ENCODE measurements around the gene ARHGEF19.
"Not testable (repeated sequence)": the region's sequence is repeated elsewhere in the genome, so short reads cannot be mapped to it uniquely, and the experiment has no call there.

The ARHGEF19 gene

DNA sequence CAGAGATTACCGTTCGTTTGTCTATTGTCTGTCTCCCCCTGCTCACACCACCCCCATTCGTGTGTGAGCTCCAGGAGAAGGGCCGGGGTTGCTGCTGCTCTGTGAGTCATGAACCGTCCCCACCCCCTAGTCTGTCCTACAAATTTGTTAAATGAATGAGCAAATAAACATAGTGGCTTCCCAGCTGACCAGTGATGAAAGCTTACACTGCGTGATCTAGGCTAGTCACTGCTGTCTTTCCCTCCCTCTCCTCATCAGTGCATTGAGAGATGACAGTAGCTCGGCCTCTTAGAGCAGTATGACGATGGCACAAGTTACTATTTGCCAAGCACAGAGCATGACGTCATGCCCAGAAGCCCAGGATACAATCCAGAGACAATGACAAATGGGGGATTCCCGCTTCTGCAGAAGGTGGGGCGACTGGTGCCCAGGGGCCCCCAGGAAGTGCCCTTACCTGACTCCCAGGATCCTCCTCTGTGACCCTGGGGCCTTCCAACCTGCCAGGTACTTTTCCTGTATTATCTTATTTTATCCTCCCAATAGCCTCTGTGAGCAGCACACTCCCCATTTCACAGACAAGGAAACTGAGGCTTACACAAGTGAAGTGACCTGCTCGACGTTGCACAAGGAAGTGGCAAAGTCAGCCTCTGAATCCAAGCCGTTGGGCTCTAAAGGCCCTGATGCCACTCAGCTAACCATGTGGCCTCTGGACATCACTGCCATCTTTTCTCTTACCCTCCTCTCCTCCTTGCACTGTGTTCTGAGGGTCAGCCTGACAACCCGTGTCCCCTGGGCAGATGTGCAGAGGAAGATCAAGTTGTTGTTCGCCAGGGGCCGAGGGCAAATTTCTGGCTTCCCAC, 48.0 kb downstream of the ARHGEF19 start (continued):
- TF ChIP-seq ZBTB8A (tag by site-specific recombination; IDR thresholded peaks at IDR 0.05) (no peak), ZNF639 (tag by site-specific recombination; IDR thresholded peaks at IDR 0.05) (peak; percentile 87), FEZF1 (tag by site-specific recombination; IDR thresholded peaks at IDR 0.05) (no peak), ZNF114 (tag by site-specific recombination; IDR thresholded peaks at IDR 0.05) (no peak), PRDM2 (tag by site-specific recombination; IDR thresholded peaks at IDR 0.05; ENCODE audit: borderline replicate concordance) (no peak), ZNF366 (tag by site-specific recombination; conservative IDR thresholded peaks at IDR 0.05) (peak; percentile 78), WT1 (tag by site-specific recombination; IDR thresholded peaks at IDR 0.05) (peak; percentile 76), ZNF670 (tag by site-specific recombination; IDR thresholded peaks at IDR 0.05; ENCODE audit: low read depth) (no peak), ZNF776 (tag by site-specific recombination; IDR thresholded peaks at IDR 0.05; ENCODE audit: borderline replicate concordance) (no peak), ZBTB17 (tag by site-specific recombination; IDR thresholded peaks at IDR 0.05) (peak; percentile 48), KLF10 (tag by site-specific recombination; IDR thresholded peaks at IDR 0.05) (peak; percentile 94), ZBTB1 (tag by site-specific recombination; IDR thresholded peaks at IDR 0.05) (peak; percentile 80; the same call in 1 of the 2 replicates), ZSCAN30 (tag by site-specific recombination; IDR thresholded peaks at IDR 0.05) (no peak), IKZF3 (tag by site-specific recombination; IDR thresholded peaks at IDR 0.05) (peak; percentile 43; the same call in 1 of the 2 replicates), ZNF214 (tag by site-specific recombination; IDR thresholded peaks at IDR 0.05; ENCODE audit: borderline replicate concordance) (no peak), ZBTB20 (tag by site-specific recombination; IDR thresholded peaks at IDR 0.05) (peak; percentile 46; the same call in 1 of the 2 replicates)

- not testable (repeated sequence) for H3K4me3 ChIP-seq (ENCODE audit: low read depth, low read length); H3K36me3 ChIP-seq (ENCODE audit: control insufficient read depth in 2 of 2, insufficient read depth in 1 of 2, low read length in 2 of 2); H3K4me1 ChIP-seq (ENCODE audit: control insufficient read depth, insufficient read depth, low read length); H3K9me3 ChIP-seq (ENCODE audit: control insufficient read depth, insufficient read depth, low read depth, low read length); H3K27ac ChIP-seq (ENCODE audit: extremely low read depth, low read depth, low read length)
- POLR2A ChIA-PET, result interaction anchor here (1.1 to 3.8 kb wide), 4 partner anchors 8 to 22 kb away, joined by 6 to 27 read pairs (median 12); partner anchors contain the start of gene EPHA2
- CTCF ChIA-PET, result interaction anchor here (0.6 to 2.2 kb wide), 3 partner anchors 16 to 81 kb away, joined by 3 to 11 read pairs (median 6); no protein-coding TSS in a partner anchor
- TF ChIP-seq ZNF623 (tag by site-specific recombination; IDR thresholded peaks at IDR 0.05), result peak; percentile 83
These were observed 48.7 kb downstream of the ARHGEF19 start for GRCh38 chr1:16163608-16164212.

All from HEK293 (cell line).